ENCODE results near the gene PCCA. TPM values are rescaled to one million over a fixed set of nuclear protein-coding genes. Genes with fewer than 3 reads are reported as not detected.

PCCA gene
- total RNA-seq, 1 experiment from 2014 or later = 16.1 TPM

GRCh38 chr13:100131863-100132574 is 43.1 kb downstream of the PCCA start:
- DNase-seq = no peak
- Histone ChIP-seq H3K4me1 (replicated peaks; ENCODE audit: insufficient read depth) (no peaks in the 10 kb centered on the region), H3K4me3 (no peak overlapping the region), H3K27me3 (ENCODE audit: insufficient read depth, low read depth) (no peaks in the 10 kb centered on the region), H2AFZ (no peak overlapping the region), H3K79me2 (ENCODE audit: low read depth) (no peaks in the 10 kb centered on the region), H3K9me2 (ENCODE audit: insufficient read depth) (0 out of 2 replicates have a peak, but pooled peaks cover 3% of the 10 kb centered on the region), H3K36me3 (ENCODE audit: low read depth) (no peaks in the 10 kb centered on the region), H3F3A (ENCODE audit: insufficient read depth, low read depth) (peaks cover 3% of the 10 kb centered on the region; the same call in 1 of the 2 replicates), H3K4me2 (no peak overlapping the region), H4K20me1 (ENCODE audit: insufficient read depth) (no peaks in the 10 kb centered on the region), H3K27ac (no peak overlapping the region), H3K9me3 (ENCODE audit: insufficient read depth, low read depth) (no peaks in the 10 kb centered on the region)
- TF ChIP-seq EZH2 (IDR thresholded peaks at IDR 0.05; ENCODE audit: low read depth) (no peak), CTCF (conservative IDR thresholded peaks at IDR 0.05) (no peak)
- POLR2A ChIA-PET (ENCODE audit: unreplicated experiment) = no interaction called here
- BruUV-seq (replicated peaks) = no TSS peak
- intact Hi-C loops (cut with micrococcal nuclease; ENCODE audit: unreplicated experiment) = no loop called here
- CTCF ChIA-PET = no interaction called here

- intact Hi-C loops (cut with micrococcal nuclease; ENCODE audit: unreplicated experiment) = no loop called here
- 0 out of 2 replicates have a peak, but pooled peaks cover 3% of the 10 kb centered on the region for H3K9me2 ChIP-seq (ENCODE audit: insufficient read depth)
- no peaks in the 10 kb centered on the region for H3K36me3 ChIP-seq (ENCODE audit: low read depth)
- BruUV-seq (replicated peaks) = no TSS peak
- no peaks in the 10 kb centered on the region for H3F3A ChIP-seq (ENCODE audit: insufficient read depth, low read depth)
- no peaks in the 10 kb centered on the region for H4K20me1 ChIP-seq (ENCODE audit: insufficient read depth)
- ChIA-PET POLR2A (ENCODE audit: unreplicated experiment) (no interaction called here), CTCF (no interaction called here)
- H2AFZ ChIP-seq = no peak overlapping the region
- no peak overlapping the region for H3K4me3 ChIP-seq
- no peaks in the 10 kb centered on the region for H3K4me1 ChIP-seq (replicated peaks; ENCODE audit: insufficient read depth)
- no peaks in the 10 kb centered on the region for H3K79me2 ChIP-seq (ENCODE audit: low read depth)
- DNase-seq = no peak
- no peak overlapping the region for H3K27ac ChIP-seq
- no peaks in the 10 kb centered on the region for H3K9me3 ChIP-seq (ENCODE audit: insufficient read depth, low read depth)
- no peak overlapping the region for H3K4me2 ChIP-seq
- TF ChIP-seq EZH2 (IDR thresholded peaks at IDR 0.05; ENCODE audit: low read depth) (no peak), CTCF (conservative IDR thresholded peaks at IDR 0.05) (no peak)
- no peaks in the 10 kb centered on the region for H3K27me3 ChIP-seq (ENCODE audit: insufficient read depth, low read depth)
Observed at GRCh38 chr13:100138859-100139491, 50.1 kb downstream of the PCCA start.

GRCh38 chr13:100139817-100140216 is 50.9 kb downstream of the PCCA start:
- H3K36me3 ChIP-seq (ENCODE audit: low read depth) = no peaks in the 10 kb centered on the region

More at GRCh38 chr13:100139817-100140216, 50.9 kb downstream of the PCCA start:
- no peaks in the 10 kb centered on the region for H3K4me1 ChIP-seq (replicated peaks; ENCODE audit: insufficient read depth)
- no peak overlapping the region for H3K4me2 ChIP-seq
- no peak overlapping the region for H2AFZ ChIP-seq
- no peak for DNase-seq
- CTCF ChIA-PET = no interaction called here
- BruUV-seq (replicated peaks) = no TSS peak
- H3K9me3 ChIP-seq (ENCODE audit: insufficient read depth, low read depth) = no peaks in the 10 kb centered on the region
- no peak overlapping the region for H3K27ac ChIP-seq
- H3F3A ChIP-seq (ENCODE audit: insufficient read depth, low read depth) = no peaks in the 10 kb centered on the region
- no peak for TF ChIP-seq EZH2 (IDR thresholded peaks at IDR 0.05; ENCODE audit: low read depth)
- TF ChIP-seq CTCF (conservative IDR thresholded peaks at IDR 0.05) = no peak
- no peaks in the 10 kb centered on the region for H4K20me1 ChIP-seq (ENCODE audit: insufficient read depth)
- intact Hi-C loops (cut with micrococcal nuclease; ENCODE audit: unreplicated experiment) = no loop called here
- H3K79me2 ChIP-seq (ENCODE audit: low read depth) = no peaks in the 10 kb centered on the region
- H3K27me3 ChIP-seq (ENCODE audit: insufficient read depth, low read depth) = no peaks in the 10 kb centered on the region
- 0 out of 2 replicates have a peak, but pooled peaks cover 3% of the 10 kb centered on the region for H3K9me2 ChIP-seq (ENCODE audit: insufficient read depth)
- H3K4me3 ChIP-seq = no peak overlapping the region
- POLR2A ChIA-PET (ENCODE audit: unreplicated experiment) = no interaction called here

Data from PC-9 (cell line).